IPS DF 4.7 (cell line): ENCODE data around the gene UTF1.

ENCODE experiments used
- DNase-seq: peaks from one replicate; pipeline ENCODE4 v3.0.0-alpha.2; 2013; ENCODE audit warnings: low spot score; ENCODE audit errors: extremely low read depth

UTF1 gene

DNA sequence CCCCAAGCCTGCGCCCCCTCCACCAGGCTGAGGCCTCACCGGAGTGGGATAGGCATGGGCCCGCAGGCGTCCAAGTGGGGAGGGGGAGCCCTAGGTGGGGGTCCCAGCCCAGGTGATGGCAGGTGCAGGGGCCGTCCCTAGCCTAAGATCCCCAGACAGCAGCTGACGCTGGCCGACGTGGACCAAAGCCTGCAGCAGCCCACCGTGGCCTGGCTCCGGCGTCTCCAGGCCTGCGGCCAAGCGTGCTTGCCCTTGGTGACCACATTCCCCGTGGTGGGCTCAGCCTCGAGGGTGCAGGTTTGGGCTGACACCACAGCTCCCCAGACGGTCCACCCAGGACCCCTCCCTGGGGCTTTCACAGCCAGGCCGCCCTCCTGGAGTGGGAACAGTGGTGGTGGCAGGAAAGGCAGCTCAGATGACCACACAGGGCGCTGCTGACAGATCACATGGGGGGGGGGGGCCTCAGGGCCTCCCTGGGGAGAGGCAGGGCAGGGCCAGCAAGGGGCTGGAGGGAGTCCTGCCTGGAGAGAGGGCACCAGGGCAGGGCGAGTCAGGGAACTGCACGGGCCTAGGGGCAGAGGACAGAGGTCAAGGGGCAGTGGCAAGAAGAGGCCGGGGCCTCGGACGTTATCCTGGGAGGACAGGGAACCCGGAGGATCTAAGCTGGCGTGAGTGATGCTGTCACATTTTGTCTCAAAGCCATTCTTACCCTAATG lies 47.4 kb downstream of the UTF1 start:
- DNase-seq = no peak

DNA sequence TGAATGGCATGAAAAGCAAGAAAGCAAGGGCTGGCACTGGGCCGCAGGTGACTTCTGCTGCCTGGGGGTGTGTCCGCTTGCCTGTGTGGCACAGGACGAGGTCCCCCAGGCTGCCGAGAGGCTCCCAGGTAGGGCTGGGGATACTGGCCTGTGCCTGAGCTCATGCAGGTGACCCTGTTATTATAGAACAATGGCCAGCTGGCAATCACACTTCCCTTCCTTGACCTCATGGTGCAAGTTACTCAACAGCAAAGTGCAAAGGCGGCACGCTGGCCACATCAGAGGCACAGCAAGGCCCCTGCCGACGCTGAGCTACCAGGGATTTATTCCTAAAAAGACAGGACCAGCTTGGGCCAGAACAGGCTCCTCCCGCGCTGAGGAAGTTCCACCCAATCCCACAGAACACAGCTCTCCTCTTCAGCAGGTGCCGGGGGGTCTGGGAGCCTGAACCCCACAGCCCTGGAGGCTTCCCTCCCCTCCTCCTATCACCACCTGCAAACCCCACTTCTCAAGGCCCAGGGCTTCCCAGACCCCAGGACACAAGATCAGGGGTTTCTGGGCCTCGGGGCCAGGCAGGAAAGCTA lies 48.1 kb downstream of the UTF1 start:
- DNase-seq = no peak

DNA sequence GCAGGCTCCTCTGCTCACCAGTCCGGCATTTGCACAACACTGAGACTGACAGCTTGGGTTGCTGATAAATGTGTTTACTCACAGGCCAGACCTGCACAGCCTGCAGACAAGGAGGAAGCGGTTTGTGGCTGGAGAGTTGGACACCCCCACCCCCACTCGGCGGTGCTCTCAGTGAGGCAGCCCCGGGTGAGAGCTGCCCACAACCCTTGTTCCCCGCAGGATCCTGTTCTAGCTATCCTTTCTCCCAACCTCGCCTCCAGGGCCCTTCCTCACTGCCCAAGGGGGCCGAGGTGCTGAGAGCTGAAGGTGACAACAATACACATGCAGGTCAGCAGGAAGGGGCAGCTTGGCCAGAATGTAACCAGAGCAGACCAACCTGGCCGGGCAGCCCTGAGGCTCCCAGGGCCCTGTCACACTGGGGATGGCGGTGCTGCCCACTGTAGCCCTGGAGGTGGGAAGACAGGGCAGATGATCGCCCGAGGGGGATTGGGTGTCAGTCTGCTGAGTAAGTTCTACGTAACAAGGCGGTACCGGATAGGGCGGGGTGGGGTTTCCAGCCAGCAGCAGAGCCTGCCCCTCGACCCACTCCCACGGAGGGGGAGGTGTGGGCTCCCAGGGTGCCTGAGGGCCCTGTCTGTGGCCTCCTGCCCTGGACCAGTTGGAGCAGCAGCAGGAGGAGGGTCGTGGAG lies 48.7 kb downstream of the UTF1 start:
- DNase-seq = no peak

DNA sequence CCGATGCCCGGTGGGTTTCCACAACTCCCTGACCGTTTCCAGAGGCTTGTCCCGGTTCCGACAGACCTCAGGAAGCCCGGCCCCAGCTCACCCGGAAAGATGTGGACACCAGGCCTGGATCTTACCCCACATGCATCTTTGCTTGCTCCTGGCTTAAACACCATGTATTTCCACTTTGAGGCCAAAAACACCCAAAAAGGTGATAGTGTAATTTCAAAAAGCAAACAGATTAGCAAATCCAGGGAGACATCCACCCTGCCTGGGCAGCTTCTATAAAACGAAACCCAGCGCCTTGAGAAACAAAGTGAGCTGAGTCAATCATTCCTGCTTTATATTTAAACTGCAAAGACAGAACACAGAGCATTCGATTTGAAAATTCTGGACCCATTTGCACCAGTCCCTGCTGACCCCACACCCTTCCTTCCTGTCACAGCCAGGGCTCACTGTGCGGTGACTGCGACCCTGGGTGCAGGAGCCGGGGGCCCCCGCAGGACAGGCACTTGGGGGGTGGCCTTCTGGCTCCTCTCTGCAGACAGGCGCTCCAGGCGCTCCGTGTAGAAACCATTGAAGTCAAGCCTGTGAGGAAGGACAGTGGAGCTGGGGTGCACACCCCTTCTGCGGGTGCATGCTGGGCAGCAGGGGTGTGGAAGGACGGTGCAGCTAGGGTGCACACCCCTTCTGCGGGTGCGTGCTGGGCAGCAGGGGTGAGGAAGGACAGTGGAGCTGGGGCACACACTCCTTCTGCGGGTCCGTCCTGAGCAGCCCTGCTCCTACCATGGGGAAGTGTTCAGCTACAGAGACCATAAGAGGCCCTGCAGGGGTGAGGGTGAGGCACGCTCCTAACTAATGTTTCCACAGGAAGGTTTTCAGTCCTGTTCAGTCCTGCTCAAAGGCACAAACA lies 49.6 kb downstream of the UTF1 start:
- DNase-seq = no peak

DNA sequence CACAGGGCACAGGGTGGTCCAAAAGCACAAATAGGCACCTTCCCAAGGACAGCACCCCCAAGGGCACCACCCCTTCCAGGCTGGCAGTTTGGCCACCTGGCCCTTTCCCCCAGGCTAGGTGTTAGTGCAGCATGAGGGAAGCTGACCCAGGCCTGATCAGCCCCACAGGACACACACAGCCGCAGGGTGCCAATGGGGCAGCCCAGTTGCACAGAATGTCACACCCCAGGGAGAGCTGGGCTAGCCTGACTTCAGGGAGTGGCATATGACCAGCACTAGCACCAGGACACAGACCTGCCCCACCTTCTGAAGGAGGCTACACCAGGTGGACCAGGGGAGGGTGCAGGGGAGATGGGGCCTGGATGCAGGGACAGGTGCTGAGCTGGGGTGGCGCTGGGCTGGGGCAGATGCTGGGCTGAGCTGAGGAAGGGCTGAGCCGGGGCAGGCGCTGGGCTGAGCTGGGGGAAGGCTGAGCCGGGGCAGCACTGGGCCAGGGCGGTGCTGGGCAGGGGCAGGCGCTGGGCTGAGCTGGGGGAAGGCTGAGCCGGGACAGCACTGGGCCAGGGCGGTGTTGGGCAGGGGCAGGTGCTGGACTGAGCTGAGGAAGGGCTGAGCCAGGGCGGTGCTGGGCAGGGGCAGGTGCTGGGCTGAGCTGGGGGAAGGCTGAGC lies 50.5 kb downstream of the UTF1 start:
- no peak for DNase-seq

DNA sequence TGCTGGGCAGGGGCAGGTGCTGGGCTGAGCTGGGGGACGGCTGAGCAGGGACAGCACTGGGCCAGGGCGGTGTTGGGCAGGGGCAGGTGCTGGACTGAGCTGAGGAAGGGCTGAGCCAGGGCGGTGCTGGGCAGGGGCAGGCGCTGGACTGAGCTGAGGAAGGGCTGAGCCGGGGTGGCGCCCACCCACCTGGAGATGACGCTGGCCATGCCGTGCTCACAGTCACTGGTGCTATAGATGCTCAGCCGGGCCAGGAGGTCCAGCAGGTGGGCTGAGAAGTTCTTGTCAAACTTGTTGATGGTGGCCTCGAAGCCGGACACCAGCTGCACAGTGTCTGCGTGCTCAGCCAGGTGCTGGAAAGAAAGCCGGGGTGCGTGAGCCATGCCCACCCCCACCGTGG lies 51.1 kb downstream of the UTF1 start:
- DNase-seq = no peak
